Neural progenitor cell (in vitro differentiated cells): ENCODE results near the gene HTD2.

Source experiments
- CTCF ChIP-seq: fragments of 200-600 bp; sonication (generic); IDR thresholded peaks from 2 replicates; pipeline ENCODE4 v1.5.1; 2017; ENCODE audit warnings: antibody characterized with exemption, mild to moderate bottlenecking
- EZH2 ChIP-seq: fragments of 200-600 bp; sonication (generic); IDR thresholded peaks from 2 replicates; pipeline ENCODE4 v1.6.1; 2017; ENCODE audit warnings: antibody characterized with exemption, mild to moderate bottlenecking, moderate library complexity
- EZH2phosphoT487 ChIP-seq: fragments of 200-600 bp; sonication (generic); IDR thresholded peaks from 2 replicates; pipeline ENCODE4 v1.6.1; 2017; ENCODE audit warnings: antibody characterized with exemption

GRCh38 chr3:58296269-58296668 is 10.1 kb upstream of the HTD2 start:
- TF ChIP-seq CTCF, result no peak
- no peak for TF ChIP-seq EZH2
- no peak for TF ChIP-seq EZH2phosphoT487
